ENCODE measurements around the gene TRIM66. TPM values are rescaled to one million over a fixed set of nuclear protein-coding genes. Genes with fewer than 3 reads are reported as not detected.

TRIM66 gene, protein sequence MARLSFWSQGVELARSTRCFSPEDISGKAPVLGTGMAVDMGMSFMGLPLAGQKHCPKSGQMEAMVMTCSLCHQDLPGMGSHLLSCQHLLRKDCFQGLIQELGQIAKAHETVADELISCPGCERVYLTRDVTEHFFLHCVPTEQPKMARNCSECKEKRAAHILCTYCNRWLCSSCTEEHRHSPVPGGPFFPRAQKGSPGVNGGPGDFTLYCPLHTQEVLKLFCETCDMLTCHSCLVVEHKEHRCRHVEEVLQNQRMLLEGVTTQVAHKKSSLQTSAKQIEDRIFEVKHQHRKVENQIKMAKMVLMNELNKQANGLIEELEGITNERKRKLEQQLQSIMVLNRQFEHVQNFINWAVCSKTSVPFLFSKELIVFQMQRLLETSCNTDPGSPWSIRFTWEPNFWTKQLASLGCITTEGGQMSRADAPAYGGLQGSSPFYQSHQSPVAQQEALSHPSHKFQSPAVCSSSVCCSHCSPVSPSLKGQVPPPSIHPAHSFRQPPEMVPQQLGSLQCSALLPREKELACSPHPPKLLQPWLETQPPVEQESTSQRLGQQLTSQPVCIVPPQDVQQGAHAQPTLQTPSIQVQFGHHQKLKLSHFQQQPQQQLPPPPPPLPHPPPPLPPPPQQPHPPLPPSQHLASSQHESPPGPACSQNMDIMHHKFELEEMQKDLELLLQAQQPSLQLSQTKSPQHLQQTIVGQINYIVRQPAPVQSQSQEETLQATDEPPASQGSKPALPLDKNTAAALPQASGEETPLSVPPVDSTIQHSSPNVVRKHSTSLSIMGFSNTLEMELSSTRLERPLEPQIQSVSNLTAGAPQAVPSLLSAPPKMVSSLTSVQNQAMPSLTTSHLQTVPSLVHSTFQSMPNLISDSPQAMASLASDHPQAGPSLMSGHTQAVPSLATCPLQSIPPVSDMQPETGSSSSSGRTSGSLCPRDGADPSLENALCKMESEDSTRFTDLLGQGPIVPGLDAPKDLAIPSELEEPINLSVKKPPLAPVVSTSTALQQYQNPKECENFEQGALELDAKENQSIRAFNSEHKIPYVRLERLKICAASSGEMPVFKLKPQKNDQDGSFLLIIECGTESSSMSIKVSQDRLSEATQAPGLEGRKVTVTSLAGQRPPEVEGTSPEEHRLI (N-terminal part only)
- 1 to 10 TPM; 5.3 to 8.9 (median 5.9) TPM for polyA plus RNA-seq (ENCODE audit: insufficient read length in 3 of 3)

DNA sequence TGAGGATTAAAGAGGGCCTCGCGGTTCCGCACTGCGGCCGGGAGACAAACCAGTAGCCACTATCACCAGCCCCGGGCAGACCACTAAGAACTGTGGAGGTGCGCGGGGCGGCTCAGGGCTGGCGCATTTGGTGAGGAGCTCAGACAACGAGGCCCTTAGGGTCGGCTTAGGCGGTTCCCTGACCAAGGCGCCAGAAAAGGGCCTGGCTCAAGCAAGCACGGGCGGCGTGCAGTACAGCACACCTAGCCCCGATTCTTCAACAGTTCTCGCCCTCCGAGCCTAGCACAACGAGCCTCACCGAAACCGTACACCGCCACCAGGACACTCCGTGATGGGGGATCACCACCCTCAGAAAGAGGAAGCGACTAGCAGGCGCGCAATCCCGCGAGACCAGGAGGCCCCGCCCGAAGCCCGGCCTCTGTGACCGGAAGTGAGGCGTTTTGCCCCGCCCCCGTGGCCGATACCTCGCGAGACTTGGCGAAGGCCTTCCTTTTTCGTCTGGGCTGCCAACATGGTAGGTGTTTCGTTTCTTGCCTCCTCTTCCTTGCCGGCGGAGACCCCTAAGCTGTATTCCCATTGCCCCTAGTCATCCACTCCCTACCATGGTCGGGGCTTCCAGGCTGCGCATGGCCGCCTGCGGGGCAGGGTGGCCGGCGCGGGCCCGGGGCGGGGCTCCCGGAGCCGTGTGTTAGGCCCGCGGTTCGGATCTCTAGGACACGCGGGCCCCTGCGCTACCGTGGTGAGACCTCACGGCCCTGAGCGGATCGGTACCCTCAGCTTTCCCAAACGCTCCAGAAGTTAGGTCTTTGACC, at the start of gene TRIM66, which contains the start of gene RPL27A:
TRIM66 (minus strand) TSS at position 363 of the 812 bp plus-strand sequence. CDS start 10,391 bp downstream, outside the sequence.
RPL27A (plus strand) TSS at position 490 of the 812 bp plus-strand sequence; CDS start at position 512, 22 bp downstream.
- peak; percentile 83 to 94 (median 92) for DNase-seq (ENCODE audit: low read depth in 3 of 3, low spot score in 2 of 3)

DNA sequence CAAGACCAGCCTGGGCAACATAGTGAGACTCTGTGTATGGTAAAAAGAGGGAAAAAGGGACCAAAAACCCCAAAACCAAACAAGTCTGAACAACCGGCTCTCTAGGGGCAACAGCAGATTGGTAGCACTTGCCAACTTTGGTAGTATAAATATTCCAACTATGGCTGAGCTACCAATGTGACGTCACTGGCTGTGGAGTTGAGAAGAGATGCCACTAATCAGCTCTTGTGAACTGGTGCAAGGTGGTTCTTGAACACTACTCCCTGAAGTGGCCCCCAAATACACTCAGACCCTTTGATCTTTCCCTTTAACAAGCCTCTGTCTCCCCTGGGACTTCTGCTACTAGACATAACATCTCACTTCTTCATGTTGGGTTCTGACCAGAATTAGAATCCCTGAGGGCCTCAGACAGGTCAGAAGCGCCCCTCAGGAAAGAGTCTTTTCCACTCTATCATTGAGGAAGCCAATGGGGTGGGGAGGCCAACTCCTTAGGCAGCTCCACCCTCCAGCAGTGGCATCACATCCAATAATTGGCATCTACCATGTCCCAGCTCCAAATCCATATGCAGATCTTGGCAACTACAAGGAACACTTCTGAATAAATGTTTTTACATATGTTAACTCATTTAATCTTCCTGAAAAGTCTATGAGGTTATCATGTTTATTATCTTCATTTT, 49.3 kb upstream of the TRIM66 start:
- no peak for DNase-seq (ENCODE audit: low read depth in 3 of 3, low spot score in 2 of 3)

DNA sequence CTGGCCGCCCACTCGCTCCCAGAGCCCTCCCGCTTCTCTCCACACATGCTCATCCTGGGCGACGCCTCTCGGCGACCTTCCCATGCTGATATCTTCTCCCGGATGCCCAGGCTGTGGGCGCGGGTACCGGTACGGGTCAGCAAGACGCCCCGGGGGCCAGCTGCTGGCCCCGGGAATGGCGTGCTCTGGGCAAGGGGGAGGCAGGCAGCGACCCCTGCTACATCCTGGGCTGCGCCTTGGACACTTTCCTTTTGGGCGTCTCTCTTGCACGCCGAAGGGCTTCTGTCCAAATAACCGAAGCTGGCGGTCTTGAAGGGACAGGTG, 48.2 kb upstream of the TRIM66 start:
- no peak for DNase-seq (ENCODE audit: low read depth in 3 of 3, low spot score in 2 of 3)

DNA sequence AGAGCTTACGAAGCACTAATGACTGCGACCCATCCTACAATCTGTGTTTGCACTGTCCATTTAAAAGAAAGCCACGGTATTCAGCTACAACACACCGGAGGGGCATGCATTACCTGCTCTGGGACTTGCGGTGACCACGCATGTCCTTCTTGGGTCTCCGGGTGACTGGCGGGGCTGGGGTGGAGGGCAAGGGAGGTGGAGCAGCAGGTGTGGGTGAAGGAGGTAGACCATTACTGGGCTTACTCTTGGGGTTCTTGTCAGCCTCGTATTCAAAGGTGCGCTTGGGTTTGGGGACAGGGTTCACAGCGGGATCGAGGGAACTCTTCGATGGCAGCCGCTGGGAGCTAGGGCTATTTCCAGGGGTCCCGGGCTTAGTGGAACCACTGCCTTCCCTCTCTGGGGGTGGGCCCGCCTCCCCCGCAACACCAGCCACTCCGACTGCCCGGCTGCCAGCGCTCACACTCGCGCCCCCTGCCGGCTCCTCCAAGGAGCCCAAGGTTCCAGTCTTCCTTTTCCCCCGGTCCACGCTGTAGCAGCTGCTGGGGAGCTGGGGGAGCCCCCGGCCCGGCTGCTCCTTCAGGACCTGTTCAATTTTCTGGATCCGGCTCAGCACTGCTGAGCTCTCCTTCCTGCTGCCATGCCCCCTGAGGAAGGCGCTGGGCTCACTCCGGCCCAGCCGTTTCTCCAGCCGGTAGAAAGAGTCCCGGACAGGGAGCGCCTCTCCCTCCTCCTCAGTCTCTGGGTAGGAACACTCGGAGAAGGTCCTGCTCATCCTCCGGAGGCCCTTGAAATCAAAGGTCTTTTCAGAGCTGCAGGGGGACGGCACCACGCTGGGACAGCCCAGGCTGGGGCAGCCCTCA, 47.6 kb upstream of the TRIM66 start:
- no peak for DNase-seq (ENCODE audit: low read depth in 3 of 3, low spot score in 2 of 3)

DNA sequence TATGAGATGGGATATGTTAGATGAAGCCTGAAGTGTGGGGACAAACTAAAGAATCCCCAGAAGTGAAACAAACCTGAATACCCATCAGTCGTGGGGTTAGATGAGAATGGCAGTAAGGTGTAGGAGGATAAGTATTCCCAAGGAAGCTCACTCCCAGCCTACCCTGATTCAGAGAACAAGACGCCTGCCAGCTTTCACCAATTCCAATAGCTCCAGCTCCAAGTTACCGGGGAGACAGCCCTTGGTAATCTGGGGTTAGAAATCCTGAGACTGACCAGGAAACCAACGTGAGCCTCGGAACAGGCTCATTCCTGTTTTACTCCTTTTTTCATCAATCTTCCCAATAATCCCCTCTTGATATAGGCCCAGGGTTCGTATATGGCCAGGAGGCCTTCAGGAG, 46.6 kb upstream of the TRIM66 start:
- no peak for DNase-seq (ENCODE audit: low read depth in 3 of 3, low spot score in 2 of 3)

DNA sequence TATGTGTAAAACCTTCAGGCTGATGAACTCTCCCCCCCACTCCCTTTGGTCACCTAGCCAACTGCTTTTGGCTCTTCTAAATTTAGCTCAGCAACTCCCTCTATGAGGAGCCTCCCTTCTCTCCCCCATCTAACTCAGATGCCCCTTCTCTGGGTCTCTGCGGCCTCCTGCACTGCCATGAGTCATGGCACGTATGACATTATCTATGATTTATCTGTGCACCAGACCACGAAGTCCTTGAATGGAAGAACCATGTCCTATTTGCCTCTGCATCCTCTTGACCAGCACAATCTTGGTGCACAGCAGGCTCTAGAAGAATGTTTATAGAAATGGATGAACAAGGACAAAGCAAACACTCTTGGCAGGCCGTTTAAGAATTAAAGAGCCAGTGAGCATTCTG, 46.1 kb upstream of the TRIM66 start:
- DNase-seq (ENCODE audit: low read depth in 3 of 3, low spot score in 2 of 3) = no peak

DNA sequence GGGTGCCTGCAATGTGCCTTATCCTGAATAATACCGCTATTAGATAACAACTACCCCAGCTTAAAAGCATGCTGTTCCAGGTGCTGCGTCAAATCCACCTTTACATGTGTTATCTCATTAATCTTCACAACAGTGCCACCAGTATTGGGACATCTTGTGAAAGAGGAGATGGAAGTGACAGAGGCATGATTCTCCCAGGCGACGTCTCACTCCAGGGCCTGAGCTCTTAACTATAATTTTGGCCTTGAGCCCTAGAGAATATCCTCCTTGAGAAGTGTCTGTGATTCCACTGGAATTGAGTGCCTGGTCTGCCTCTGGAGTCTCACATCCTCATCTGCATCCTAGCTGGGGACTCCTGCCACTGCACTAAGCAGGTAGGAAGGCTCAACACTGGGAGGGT, 43.9 kb upstream of the TRIM66 start:
- DNase-seq (ENCODE audit: low read depth in 3 of 3, low spot score in 2 of 3) = no peak

DNA sequence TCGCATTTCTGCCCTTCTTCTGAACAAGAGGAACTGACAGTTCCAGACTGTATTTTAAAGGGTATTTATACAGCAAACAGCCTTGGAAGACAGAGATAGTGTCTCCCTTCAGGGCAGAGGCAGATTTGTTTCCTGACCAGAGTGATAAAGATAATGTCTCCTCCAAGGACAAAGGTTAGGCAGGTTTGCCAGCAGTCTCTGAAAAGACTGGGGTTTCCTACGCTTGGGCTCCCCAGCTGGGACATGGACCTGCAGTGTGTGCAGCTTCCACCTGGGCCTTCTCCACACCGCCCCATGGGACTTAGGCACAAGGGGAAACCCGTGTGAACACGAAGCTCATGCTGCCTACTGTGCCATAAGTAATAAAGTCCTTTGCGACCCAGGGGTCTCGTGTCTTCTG, 42.2 kb upstream of the TRIM66 start:
- no peak for DNase-seq (ENCODE audit: low read depth in 3 of 3, low spot score in 2 of 3)

DNA sequence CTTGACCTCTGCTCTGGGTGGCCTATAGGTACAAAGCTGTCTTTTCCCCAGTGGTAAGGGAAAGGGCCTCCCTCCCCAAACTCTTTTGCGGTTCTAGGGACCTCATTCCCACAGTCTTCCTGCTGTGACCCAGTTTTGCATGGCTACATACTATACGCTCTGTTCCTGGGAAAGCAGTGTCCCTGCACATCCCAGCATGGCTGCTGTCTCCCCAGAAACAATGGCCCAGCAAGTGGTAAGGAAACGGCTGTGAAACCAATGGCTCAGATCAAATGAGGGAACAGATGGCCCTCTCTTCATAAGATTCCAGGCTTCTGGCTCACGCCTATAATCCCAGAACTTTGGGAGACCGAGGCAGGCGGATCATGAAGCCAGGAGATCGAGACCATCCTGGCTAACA, 41.2 kb upstream of the TRIM66 start:
- no peak for DNase-seq (ENCODE audit: low read depth in 3 of 3, low spot score in 2 of 3)

DNA sequence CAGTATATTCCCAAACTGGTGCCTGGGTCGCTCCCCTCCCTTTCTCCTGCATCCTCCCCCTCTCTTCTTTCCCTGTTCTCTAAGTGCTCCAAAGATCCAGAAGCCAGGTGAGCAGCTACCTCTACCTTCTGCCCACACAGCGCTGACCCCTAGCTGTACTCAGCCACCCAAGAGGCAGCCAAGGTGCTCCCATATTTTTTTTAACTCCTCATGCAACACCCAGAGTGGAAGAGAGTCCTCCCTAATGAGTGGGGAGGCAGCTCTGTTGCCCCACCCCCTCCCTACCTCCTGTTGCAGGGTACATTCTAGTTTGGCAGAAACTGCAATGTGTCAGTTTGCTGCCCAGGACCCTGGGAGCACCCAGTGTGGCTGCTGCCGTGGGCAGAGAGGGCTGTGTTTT, 40.3 kb upstream of the TRIM66 start:
- DNase-seq (ENCODE audit: low read depth in 3 of 3, low spot score in 2 of 3) = no peak

DNA sequence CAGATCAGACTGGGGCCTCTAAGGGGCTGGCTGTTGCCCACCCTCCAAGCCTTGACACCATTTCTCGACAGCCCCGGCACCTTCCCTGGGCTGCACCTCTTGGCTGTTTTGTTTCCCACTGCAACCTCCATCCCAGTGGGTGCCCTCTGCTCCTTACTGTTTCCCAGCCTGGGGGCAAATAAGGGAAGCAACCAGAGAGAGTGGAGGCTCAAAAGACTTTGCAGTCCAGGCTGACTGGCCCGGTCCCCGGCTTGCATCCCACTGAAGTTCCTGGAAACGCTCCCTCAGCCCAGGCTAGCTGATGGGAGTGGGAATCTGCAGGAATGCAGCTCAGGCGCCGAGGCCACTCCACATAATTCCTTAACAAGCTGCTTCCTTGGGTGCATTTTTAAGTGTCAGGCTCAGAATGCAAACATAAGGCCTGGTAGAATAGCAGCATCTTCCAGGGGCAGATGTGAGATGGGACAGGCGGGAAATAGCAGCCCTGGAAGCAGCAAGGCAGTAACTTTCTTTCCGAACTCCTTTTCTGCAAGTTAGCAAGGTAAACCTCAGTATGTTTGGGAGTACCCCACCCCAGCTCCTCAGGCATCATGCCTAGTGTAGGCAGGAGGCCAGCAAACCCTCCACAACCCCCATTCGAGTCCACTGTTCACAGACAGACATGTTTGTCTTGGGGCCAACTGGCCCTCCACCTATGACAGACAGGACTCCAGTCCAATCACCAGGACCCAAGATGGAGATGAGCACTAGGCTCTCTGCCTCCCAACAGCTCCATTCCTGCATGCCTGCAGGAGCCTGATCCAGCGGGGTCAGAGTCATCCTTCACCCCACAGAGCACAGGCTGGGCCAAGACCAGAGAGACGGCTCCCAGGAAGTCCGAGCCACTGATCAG, 39.4 kb upstream of the TRIM66 start:
- DNase-seq (ENCODE audit: low read depth in 3 of 3, low spot score in 2 of 3) = no peak

DNA sequence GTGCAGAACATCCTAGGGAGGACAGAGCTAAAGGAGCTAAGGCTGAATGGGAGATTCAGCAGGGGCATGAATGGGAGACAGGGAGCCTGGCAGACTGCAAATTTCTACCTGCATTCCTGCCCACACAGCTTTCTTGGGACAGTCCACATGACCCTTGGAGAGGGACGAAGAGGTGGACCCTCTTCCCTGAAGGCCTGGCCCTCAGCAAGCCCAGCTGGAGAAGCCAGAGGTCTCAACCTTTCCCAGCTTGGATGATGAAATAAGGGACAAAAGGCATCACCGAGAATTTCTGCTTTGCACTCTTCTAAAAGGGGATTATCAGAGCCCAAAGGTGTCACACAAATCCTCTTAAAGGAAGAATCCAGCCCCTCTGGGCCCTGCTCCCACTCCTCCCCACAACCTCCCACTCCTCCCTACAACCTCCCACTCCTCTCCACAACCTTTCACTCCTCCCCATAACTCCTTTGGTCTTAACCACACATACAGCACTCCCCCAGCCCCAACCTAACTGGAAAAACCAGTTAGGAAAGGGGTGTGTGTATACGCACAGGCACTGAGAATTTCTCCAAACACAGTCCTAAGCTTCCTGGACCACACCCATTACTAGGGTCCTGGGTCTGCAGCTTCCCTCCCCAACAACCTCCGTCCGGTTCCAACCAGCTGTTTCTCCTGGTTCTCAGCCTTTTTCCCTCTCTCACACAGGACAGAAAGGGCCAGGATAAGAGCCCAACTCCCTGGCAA, 38.6 kb upstream of the TRIM66 start:
- DNase-seq (ENCODE audit: low read depth in 3 of 3, low spot score in 2 of 3) = no peak

DNA sequence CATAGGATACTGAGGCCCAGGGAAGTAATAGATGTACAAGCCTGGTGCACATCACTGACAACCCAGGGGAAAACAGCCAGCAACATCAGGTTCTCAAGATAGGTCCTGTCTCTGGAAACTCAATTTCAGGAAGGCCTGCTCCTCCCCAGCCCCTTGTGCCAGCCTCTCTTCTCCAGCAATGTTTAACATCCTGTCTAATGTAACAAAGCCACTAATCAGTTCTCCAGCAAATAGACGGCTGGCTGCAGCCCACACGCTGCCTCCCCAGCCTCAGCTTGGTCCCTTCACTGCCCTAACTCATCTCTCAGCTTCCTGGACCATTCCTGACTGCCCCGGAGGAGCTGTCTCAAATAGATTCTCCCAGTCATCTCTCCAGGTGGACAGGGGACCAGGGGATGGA, 37.9 kb upstream of the TRIM66 start:
- DNase-seq (ENCODE audit: low read depth in 3 of 3, low spot score in 2 of 3) = no peak

DNA sequence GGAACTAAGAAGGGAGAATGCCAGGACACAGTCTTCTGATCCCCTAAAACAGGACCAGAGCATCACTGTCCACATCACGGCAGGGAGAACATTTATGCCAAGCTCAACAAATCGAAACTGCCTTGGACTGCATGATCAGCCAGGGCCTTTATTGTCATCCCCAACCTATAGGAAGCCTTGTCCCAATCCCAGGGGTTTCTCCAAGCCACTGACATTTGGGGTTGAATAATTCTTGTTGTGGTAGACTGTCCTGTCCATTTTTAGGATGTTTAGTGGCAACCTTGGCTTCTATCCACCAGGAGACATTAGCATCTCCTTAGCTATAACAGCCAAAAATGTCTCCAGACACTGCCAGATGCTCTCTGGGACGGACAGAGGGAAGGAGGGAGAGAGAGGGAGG, 37.3 kb upstream of the TRIM66 start:
- DNase-seq (ENCODE audit: low read depth in 3 of 3, low spot score in 2 of 3) = no peak

DNA sequence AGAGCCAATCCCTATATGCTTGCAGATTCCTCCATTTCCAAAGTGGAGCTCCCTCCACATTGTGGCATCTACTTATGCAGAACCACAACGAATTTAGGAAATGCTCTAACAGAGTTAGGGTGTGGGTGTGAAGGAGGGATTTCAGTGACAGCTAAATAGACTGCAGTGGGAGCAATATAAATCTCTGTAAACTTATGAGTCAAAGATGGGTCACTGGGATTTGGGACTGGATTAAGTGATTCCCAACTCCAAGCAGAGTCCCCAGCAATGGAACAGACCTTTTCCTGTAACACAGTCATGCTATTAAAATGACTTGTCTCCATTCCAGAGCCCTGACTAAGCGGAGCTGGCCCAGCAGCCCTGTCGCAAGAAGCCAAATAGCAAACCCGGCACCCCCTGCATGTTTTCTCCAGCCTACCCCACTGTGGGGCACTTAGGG, 36.8 kb upstream of the TRIM66 start:
- no peak for DNase-seq (ENCODE audit: low read depth in 3 of 3, low spot score in 2 of 3)

DNA sequence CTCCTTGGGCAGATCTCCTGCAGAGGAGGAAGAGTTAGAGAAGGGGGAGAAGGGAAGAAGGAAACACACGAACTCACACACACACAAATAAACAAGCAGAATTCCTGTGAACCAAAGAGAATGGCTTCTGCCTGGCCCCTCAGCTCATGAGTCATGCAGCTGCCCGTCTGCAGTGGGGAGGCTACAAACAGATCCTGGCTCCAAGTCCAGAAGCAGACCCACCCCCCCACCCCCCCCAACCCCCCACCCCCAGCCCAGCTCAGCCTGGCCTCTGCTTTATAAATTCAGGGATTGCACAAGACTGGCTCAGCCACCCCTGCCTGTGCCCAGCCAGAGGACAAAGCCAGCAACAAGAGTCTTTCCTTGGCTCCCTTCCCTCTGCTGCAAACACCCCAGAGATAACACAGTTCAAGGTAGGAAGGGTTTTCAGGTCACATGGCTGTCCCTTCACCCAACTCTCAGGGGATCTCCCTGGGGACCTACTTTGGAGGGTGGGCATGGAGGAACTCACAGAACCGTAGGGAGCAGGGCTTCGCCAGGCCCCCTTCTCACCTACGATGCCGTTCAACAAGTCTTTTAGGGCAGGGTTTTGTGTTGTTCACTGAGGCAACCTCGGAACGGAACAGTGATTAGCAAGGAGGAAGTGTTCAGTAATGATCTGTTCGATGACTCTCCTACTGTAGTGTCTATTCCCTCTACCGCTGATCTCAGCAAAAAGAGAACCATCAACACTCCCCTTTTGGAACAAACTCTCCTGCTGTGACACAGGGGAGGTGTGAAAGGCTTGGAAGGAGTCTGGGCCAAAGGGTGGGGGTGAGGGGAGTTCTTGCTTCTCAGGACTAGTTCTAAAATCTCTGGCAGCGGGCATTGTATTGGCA, 35.6 kb upstream of the TRIM66 start:
- DNase-seq (ENCODE audit: low read depth in 3 of 3, low spot score in 2 of 3) = no peak
